GM21515 (cell line): ENCODE results near the gene CNDP2.
A peak's percentile ranks its signal among the peaks of the same experiment; 100 is the strongest.
"Not testable (repeated sequence)": the region's sequence is repeated elsewhere in the genome, so short reads cannot be mapped to it uniquely, and the experiment has no call there.

Experiments
- ATAC-seq: cut with Tn5 transposase; IDR thresholded peaks from one replicate; pipeline ENCODE4 v1.9.1; 2021; ENCODE audit not compliant: unreplicated experiment

CNDP2 gene

GRCh38 chr18:74498712-74499627, 2.8 kb downstream of the CNDP2 start:
- peak; percentile 37 for ATAC-seq

- peak; percentile 30 for ATAC-seq
These were observed 3.5 kb downstream of the CNDP2 start for GRCh38 chr18:74499633-74500032.

GRCh38 chr18:74500372-74500771, 4.2 kb downstream of the CNDP2 start:
- ATAC-seq, result no peak

GRCh38 chr18:74500774-74501173, 4.6 kb downstream of the CNDP2 start:
- ATAC-seq, result not testable (repeated sequence)

- no peak for ATAC-seq
These were observed 5.2 kb downstream of the CNDP2 start for GRCh38 chr18:74501386-74501785.

- no peak for ATAC-seq
These were observed 7.0 kb downstream of the CNDP2 start for GRCh38 chr18:74503137-74503536.

GRCh38 chr18:74505776-74506175, 9.6 kb downstream of the CNDP2 start:
- ATAC-seq, result no peak

GRCh38 chr18:74506448-74507084, 10.4 kb downstream of the CNDP2 start:
- ATAC-seq, result no peak

GRCh38 chr18:74507097-74507881, 11.1 kb downstream of the CNDP2 start:
- ATAC-seq, result no peak

- no peak for ATAC-seq
These were observed 11.8 kb downstream of the CNDP2 start for GRCh38 chr18:74507927-74508326.

- no peak for ATAC-seq
These were observed 12.2 kb downstream of the CNDP2 start for GRCh38 chr18:74508366-74508765.

GRCh38 chr18:74508821-74509225, 12.7 kb downstream of the CNDP2 start:
- no peak for ATAC-seq

GRCh38 chr18:74509856-74510769, 13.9 kb downstream of the CNDP2 start:
- ATAC-seq, result no peak

- ATAC-seq, result no peak
These were observed 14.6 kb downstream of the CNDP2 start for GRCh38 chr18:74510770-74511095.

- ATAC-seq, result no peak
These were observed 15.7 kb downstream of the CNDP2 start for GRCh38 chr18:74511823-74512222.

- no peak for ATAC-seq
These were observed 16.3 kb downstream of the CNDP2 start for GRCh38 chr18:74512321-74513053.

GRCh38 chr18:74513149-74513882, 17.2 kb downstream of the CNDP2 start:
- no peak for ATAC-seq

- no peak for ATAC-seq
These were observed 17.7 kb downstream of the CNDP2 start for GRCh38 chr18:74513883-74514205.

- no peak for ATAC-seq
These were observed 18.8 kb downstream of the CNDP2 start for GRCh38 chr18:74514860-74515495.
